AG10803 (cell line): Measurements from ENCODE around the gene CAVIN1.
A peak's percentile ranks its signal among the peaks of the same experiment; 100 is the strongest.
"Not testable (repeated sequence)": the region's sequence is repeated elsewhere in the genome, so short reads cannot be mapped to it uniquely, and the experiment has no call there.

Source experiments
- DNase-seq: peaks from one replicate; pipeline ENCODE4 v3.0.0; 2010; ENCODE audit warnings: low read depth
- H3K4me3 ChIP-seq: 2 replicates; pipeline ENCODE4 v1.5.1; 2011; ENCODE audit warnings: mild to moderate bottlenecking, low read length, control low read depth
- TF ChIP-seq, protein P1 (sequence below): conservative IDR thresholded peaks from 2 replicates; pipeline ENCODE4 v1.5.1; 2011; ENCODE audit warnings: mild to moderate bottlenecking, low read length, control low read depth, inconsistent platforms

The CAVIN1 gene

DNA sequence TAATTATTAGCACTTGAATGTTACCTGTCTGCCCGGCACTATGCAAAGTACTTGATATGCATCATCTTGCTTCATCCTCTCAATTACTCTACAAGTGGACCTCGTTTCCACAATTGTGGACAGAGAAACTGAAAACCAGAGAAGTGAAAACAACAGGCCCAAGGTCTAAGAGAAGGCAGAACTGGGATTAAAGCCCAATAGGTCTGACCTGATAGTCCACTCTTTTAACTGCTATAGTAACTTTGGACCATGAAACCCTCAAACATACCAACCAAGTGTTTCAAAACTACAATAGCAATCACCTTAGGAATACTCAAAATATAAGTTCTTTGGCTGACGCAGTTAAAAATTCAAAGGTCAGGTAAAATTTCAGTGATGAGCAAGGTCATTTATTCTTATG lies 42.1 kb downstream of the CAVIN1 start:
- no peak for DNase-seq
- H3K4me3 ChIP-seq: no peak overlapping the region
- TF ChIP-seq, protein P1, sequence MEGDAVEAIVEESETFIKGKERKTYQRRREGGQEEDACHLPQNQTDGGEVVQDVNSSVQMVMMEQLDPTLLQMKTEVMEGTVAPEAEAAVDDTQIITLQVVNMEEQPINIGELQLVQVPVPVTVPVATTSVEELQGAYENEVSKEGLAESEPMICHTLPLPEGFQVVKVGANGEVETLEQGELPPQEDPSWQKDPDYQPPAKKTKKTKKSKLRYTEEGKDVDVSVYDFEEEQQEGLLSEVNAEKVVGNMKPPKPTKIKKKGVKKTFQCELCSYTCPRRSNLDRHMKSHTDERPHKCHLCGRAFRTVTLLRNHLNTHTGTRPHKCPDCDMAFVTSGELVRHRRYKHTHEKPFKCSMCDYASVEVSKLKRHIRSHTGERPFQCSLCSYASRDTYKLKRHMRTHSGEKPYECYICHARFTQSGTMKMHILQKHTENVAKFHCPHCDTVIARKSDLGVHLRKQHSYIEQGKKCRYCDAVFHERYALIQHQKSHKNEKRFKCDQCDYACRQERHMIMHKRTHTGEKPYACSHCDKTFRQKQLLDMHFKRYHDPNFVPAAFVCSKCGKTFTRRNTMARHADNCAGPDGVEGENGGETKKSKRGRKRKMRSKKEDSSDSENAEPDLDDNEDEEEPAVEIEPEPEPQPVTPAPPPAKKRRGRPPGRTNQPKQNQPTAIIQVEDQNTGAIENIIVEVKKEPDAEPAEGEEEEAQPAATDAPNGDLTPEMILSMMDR: no peak

- H3K4me3 ChIP-seq: peak overlapping the region; percentile 48
- peak; percentile 30 for DNase-seq
- TF ChIP-seq, protein P1: no peak
Measured at GRCh38 chr17:42378959-42379594, 44.0 kb downstream of the CAVIN1 start.

- TF ChIP-seq, protein P1: no peak
- DNase-seq: peak; percentile 51
- peak overlapping the region; percentile 48 for H3K4me3 ChIP-seq
Measured at GRCh38 chr17:42378359-42378958, 44.6 kb downstream of the CAVIN1 start.

GRCh38 chr17:42373896-42374295 lies 49.2 kb downstream of the CAVIN1 start:
- H3K4me3 ChIP-seq: no peak overlapping the region
- no peak for DNase-seq
- TF ChIP-seq, protein P1: no peak

GRCh38 chr17:42372142-42372541 lies 50.9 kb downstream of the CAVIN1 start:
- H3K4me3 ChIP-seq: no peak overlapping the region
- no peak for DNase-seq
- TF ChIP-seq, protein P1: no peak

DNA sequence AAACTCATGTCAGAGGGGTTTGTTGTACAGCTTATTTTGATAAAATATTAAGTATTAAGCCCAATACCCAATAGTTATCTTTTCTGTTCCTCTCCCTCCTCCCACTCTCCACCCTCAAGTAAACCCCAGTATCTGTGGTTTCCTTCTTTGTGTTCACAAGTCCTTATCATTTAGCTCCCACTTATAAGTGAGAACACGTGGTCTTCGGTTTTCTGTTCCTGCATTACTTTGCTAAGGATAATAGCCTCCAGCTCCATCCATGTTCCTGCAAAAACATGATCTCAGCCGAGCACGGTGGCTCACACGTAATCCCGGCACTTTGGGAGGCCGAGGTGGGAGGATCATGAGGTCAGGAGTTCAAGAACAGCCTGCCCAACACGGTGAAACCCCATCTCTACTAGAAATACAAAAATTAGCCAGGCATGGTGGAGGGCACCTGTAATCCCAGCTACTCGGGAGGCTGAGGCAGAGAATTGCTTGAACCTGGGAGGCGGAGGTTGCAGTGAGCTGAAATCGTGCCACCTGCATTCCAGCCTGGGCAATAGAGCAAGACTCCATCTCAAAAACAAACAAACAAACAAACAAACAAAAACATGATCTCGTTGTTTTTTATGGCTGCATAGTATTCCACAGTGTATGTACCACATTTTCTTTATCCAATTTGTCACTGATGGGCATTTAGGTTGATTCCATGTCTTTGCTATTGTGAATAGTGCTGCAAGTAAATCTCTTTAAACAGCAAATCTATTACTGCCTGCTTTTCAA lies 54.1 kb downstream of the CAVIN1 start:
- DNase-seq, H3K4me3 ChIP-seq: not testable (repeated sequence)

- not testable (repeated sequence) for H3K4me3 ChIP-seq, DNase-seq
Measured at GRCh38 chr17:42368310-42368709, 54.7 kb downstream of the CAVIN1 start.

DNA sequence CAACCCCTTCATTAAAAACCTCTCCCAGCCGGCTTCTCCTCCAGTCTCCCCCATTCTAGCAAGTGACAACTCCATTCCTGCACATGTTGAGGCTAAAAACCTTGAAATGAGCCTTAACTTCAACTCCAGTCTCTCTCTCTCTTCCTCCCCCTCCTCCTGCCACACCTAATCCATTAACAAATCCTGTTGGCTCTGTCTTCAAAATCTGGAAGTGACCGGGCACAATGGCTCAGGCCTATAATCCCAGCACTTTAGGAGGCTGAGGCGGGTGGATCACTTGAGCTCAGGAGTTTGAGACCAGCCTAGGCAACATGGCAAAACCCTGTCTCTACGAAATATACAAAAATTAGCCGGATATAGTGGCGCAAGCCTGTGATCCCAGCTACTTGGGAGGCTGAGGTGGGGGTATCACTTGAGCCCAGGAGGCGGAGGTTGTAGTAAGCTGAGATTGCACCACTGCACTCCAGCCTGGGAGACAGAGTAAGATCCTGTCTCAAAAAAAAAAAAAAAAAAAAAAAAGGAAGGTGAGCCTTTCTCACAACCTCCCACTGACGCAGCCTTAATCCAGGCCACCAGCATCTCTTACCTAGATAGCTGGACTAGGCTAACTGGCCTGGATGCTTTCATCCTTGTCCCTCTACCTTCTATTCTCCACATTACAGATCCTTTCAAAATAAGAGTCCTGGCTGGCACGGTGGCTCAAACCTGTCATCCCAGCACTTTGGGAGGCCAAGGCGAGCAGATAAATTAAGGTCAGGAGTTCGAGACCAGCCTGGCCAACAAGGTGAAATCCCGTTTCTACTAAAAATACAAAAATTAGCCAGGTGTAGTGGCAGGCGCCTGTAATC lies 56.7 kb downstream of the CAVIN1 start:
- not testable (repeated sequence) for DNase-seq, H3K4me3 ChIP-seq
